C4-2B (cell line): ENCODE data around the gene LINGO1.

ENCODE experiments used
- H3K27ac ChIP-seq: fragments of 450-650 bp; 2 replicates; pipeline ENCODE4 v1.5.1; 2017
- CTCF ChIP-seq: fragments of 450-650 bp; conservative IDR thresholded peaks from 2 replicates; pipeline ENCODE4 v1.5.1; 2017; ENCODE audit warnings: mild to moderate bottlenecking
- ZFX ChIP-seq: fragments of 450-650 bp; IDR thresholded peaks from 2 replicates; pipeline ENCODE4 v1.6.1; 2017

LINGO1 gene

GRCh38 chr15:77671362-77672056 is 38.8 kb upstream of the LINGO1 start:
- no peak overlapping the region for H3K27ac ChIP-seq
- no peak for TF ChIP-seq ZFX
- TF ChIP-seq CTCF, result no peak

GRCh38 chr15:77670558-77671361 is 38.0 kb upstream of the LINGO1 start:
- H3K27ac ChIP-seq, result no peak overlapping the region

DNA sequence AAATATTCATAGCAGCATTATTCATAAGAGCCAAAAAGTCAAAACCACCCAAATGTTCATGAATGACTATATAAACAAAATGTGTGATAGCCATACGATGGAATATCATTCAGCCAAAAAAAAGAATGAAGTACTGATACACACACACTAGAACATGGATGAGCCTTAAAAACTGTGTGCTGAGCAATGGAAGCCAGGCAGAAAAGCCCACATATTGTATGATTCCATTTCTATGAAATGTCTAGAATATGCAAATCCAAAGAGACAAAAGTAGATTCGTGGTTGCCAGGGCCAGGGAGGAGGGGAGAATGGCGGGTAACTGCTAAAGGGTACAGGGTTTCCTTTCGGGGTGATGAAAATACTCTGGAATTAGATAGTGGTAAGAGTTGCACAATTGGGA is 37.2 kb upstream of the LINGO1 start:
- TF ChIP-seq ZFX (no peak), CTCF (no peak)
- no peak overlapping the region for H3K27ac ChIP-seq

More at GRCh38 chr15:77670558-77671361, 38.0 kb upstream of the LINGO1 start:
- TF ChIP-seq CTCF (no peak), ZFX (no peak)

GRCh38 chr15:77667338-77668234 is 34.9 kb upstream of the LINGO1 start:
- TF ChIP-seq CTCF (no peak), ZFX (no peak)
- no peak overlapping the region for H3K27ac ChIP-seq

DNA sequence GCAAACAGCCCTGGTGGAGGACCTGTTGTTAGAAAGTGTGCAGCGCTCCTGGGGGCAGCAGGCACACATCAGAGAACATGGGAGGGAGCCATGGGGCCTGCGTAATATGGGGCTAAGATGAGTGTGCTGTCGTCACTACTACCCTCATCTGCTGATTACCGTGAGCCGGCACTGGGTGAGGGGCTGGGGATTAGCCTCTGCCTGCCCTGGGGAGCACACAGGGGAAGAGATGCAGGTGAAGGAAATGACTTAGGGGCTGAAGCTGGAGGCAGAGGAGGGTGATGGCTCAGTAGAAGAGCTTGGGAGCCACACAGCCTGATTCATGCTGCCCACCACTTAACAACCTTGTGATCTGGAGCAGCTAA is 33.6 kb upstream of the LINGO1 start:
- TF ChIP-seq CTCF (no peak), ZFX (no peak)
- no peak overlapping the region for H3K27ac ChIP-seq

DNA sequence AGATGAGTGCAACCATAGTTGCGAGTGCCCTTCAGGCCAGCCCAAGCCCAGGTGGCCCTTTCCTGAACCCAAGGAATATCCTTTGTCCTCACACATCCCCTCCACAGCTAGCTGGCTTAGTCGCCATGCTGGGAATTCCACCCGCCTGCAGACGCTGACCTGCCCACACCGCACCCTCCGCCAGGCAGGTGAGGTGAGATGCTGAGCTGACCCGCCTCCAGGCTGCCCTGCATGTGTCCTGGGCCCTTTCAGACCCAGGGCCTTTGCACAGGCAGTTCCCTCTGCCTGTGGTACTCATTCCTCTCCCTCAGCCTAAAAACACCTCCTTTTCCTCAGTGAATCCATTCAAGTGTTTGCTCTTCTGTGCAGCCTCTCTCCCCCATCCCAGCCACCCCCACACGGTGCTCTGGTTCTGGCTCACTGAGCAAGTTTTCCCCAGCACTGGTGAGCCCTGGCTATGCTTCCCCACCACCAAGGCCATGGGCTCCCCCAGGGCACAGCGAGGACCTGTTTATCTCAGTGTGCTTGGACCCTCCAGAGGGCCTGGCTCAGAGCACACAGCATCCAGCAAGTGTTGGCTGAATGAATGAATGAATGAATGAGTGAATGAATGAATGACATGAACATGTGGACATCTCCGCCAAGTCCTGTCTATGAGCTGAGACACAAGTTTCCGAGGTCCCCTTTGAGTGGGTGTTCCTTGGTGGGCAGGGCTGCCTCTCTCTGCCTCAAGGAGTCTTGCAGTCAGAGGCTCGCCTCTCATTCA is 33.0 kb upstream of the LINGO1 start:
- TF ChIP-seq ZFX, result no peak
- no peak for TF ChIP-seq CTCF

More for the DNA sequence above, 33.0 kb upstream of the LINGO1 start:
- no peak overlapping the region for H3K27ac ChIP-seq
